ENCODE data around the gene ACLY. TPM values are rescaled to one million over a fixed set of nuclear protein-coding genes. Genes with fewer than 3 reads are reported as not detected.

The ACLY gene
- total and polyA plus RNA-seq, 2 of the 13 experiments (the other 11 are each of a cell fraction or from before 2014, with no cell fraction given) = 111 to 218 TPM

DNA sequence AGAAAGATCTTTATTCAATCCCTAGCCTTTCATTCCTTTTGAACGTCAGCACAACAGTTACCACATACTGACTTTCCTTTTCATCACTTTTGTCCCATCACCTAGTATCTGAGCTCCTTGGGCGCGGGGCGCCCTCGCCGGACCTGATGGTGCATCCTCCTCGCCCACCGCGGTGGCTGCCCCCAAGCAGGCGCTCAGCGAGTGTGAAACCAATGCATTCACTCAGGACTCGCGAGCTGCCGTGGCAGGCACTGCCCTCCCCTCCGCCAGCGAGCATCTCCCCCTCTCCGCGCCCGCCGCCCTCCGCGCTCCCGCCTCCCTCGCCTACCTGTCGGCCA is 54.3 kb downstream of the ACLY start (continued):
- TF ChIP-seq, protein P1, sequence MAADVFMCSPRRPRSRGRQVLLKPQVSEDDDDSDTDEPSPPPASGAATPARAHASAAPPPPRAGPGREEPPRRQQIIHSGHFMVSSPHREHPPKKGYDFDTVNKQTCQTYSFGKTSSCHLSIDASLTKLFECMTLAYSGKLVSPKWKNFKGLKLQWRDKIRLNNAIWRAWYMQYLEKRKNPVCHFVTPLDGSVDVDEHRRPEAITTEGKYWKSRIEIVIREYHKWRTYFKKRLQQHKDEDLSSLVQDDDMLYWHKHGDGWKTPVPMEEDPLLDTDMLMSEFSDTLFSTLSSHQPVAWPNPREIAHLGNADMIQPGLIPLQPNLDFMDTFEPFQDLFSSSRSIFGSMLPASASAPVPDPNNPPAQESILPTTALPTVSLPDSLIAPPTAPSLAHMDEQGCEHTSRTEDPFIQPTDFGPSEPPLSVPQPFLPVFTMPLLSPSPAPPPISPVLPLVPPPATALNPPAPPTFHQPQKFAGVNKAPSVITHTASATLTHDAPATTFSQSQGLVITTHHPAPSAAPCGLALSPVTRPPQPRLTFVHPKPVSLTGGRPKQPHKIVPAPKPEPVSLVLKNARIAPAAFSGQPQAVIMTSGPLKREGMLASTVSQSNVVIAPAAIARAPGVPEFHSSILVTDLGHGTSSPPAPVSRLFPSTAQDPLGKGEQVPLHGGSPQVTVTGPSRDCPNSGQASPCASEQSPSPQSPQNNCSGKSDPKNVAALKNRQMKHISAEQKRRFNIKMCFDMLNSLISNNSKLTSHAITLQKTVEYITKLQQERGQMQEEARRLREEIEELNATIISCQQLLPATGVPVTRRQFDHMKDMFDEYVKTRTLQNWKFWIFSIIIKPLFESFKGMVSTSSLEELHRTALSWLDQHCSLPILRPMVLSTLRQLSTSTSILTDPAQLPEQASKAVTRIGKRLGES (CRISPR knock-in tag; IDR thresholded peaks at IDR 0.05; ENCODE audit: borderline replicate concordance) = no peak
- 0 out of 2 replicates have a peak, but pooled peaks have one; percentile 9 for TF ChIP-seq GATAD2A (CRISPR knock-in tag; IDR thresholded peaks at IDR 0.05)
- TF ChIP-seq, protein P2, sequence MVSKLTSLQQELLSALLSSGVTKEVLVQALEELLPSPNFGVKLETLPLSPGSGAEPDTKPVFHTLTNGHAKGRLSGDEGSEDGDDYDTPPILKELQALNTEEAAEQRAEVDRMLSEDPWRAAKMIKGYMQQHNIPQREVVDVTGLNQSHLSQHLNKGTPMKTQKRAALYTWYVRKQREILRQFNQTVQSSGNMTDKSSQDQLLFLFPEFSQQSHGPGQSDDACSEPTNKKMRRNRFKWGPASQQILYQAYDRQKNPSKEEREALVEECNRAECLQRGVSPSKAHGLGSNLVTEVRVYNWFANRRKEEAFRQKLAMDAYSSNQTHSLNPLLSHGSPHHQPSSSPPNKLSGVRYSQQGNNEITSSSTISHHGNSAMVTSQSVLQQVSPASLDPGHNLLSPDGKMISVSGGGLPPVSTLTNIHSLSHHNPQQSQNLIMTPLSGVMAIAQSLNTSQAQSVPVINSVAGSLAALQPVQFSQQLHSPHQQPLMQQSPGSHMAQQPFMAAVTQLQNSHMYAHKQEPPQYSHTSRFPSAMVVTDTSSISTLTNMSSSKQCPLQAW (CRISPR knock-in tag; IDR thresholded peaks at IDR 0.05) = peak; percentile 39; the same call in 1 of the 2 replicates
- 0 out of 2 replicates have a peak, but pooled peaks have one; percentile 22 for TF ChIP-seq ZMAT3 (CRISPR knock-in tag; conservative IDR thresholded peaks at IDR 0.05)
- TF ChIP-seq KLF16 (CRISPR knock-in tag; IDR thresholded peaks at IDR 0.05) = 0 out of 4 replicates have a peak, but pooled peaks of 1 of the 2 experiments have one; percentile 51
- TF ChIP-seq ZNF678 (CRISPR knock-in tag; IDR thresholded peaks at IDR 0.05) = peak; percentile 35; the same call in 1 of the 2 replicates
- 0 out of 2 replicates have a peak, but pooled peaks have one; percentile 37 for TF ChIP-seq HOXD1 (CRISPR knock-in tag; IDR thresholded peaks at IDR 0.05)
- TF ChIP-seq, protein P3, sequence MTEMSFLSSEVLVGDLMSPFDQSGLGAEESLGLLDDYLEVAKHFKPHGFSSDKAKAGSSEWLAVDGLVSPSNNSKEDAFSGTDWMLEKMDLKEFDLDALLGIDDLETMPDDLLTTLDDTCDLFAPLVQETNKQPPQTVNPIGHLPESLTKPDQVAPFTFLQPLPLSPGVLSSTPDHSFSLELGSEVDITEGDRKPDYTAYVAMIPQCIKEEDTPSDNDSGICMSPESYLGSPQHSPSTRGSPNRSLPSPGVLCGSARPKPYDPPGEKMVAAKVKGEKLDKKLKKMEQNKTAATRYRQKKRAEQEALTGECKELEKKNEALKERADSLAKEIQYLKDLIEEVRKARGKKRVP (CRISPR knock-in tag; IDR thresholded peaks at IDR 0.05) = peak in 1 of 2 experiments; percentile 63; a peak in 2 of 4 replicates
- TF ChIP-seq ZNF737 (CRISPR knock-in tag; IDR thresholded peaks at IDR 0.05; ENCODE audit: borderline replicate concordance) = peak; percentile 18
- no peak for TF ChIP-seq ZNF772 (CRISPR knock-in tag; IDR thresholded peaks at IDR 0.05)
- no peak for TF ChIP-seq JUND (CRISPR knock-in tag; IDR thresholded peaks at IDR 0.05)
- TF ChIP-seq ZZZ3 (CRISPR knock-in tag; IDR thresholded peaks at IDR 0.05; ENCODE audit: borderline replicate concordance) = 0 out of 2 replicates have a peak, but pooled peaks have one; percentile 33
- TF ChIP-seq, protein P4, sequence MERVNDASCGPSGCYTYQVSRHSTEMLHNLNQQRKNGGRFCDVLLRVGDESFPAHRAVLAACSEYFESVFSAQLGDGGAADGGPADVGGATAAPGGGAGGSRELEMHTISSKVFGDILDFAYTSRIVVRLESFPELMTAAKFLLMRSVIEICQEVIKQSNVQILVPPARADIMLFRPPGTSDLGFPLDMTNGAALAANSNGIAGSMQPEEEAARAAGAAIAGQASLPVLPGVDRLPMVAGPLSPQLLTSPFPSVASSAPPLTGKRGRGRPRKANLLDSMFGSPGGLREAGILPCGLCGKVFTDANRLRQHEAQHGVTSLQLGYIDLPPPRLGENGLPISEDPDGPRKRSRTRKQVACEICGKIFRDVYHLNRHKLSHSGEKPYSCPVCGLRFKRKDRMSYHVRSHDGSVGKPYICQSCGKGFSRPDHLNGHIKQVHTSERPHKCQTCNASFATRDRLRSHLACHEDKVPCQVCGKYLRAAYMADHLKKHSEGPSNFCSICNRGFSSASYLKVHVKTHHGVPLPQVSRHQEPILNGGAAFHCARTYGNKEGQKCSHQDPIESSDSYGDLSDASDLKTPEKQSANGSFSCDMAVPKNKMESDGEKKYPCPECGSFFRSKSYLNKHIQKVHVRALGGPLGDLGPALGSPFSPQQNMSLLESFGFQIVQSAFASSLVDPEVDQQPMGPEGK (CRISPR knock-in tag; IDR thresholded peaks at IDR 0.05) = peak; percentile 31
- TF ChIP-seq ZNF629 (CRISPR knock-in tag; conservative IDR thresholded peaks at IDR 0.05) = no peak
- TF ChIP-seq ZBTB8A (CRISPR knock-in tag; IDR thresholded peaks at IDR 0.05; ENCODE audit: borderline replicate concordance, low read depth) = 0 out of 2 replicates have a peak, but pooled peaks have one; percentile 20
- TF ChIP-seq, protein P5, sequence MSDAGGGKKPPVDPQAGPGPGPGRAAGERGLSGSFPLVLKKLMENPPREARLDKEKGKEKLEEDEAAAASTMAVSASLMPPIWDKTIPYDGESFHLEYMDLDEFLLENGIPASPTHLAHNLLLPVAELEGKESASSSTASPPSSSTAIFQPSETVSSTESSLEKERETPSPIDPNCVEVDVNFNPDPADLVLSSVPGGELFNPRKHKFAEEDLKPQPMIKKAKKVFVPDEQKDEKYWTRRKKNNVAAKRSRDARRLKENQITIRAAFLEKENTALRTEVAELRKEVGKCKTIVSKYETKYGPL (CRISPR knock-in tag; IDR thresholded peaks at IDR 0.05) = 0 out of 2 replicates have a peak, but pooled peaks have one; percentile 30
- 0 out of 2 replicates have a peak, but pooled peaks have one; percentile 26 for TF ChIP-seq ZNF343 (CRISPR knock-in tag; IDR thresholded peaks at IDR 0.05)
- TF ChIP-seq HMGA1 (CRISPR knock-in tag; conservative IDR thresholded peaks at IDR 0.05) = no peak
- 0 out of 2 replicates have a peak, but pooled peaks have one; percentile 55 for TF ChIP-seq ARID2 (CRISPR knock-in tag; IDR thresholded peaks at IDR 0.05; ENCODE audit: borderline replicate concordance)
- TF ChIP-seq ZBTB7A (CRISPR knock-in tag; IDR thresholded peaks at IDR 0.05) = peak; percentile 37
- no peak; the same call in 1 of the 2 replicates for TF ChIP-seq ARHGAP35 (CRISPR knock-in tag; IDR thresholded peaks at IDR 0.05; ENCODE audit: borderline replicate concordance)

Measured in HepG2 (cell line).